WTC11 (cell line): ENCODE data around the gene SLC25A26. TPM values are rescaled to one million over a fixed set of nuclear protein-coding genes. Genes with fewer than 3 reads are reported as not detected.
"Not testable (repeated sequence)": the region's sequence is repeated elsewhere in the genome, so short reads cannot be mapped to it uniquely, and the experiment has no call there.

ENCODE experiments used
- ATAC-seq: fragments of 200-7000 bp; cut with Tn5 transposase; 2 replicates; pipeline ENCODE4 v1.10.0; 2021; ENCODE audit warnings: mild to moderate bottlenecking, moderate library complexity
- CTCF ChIA-PET: fragments of 300-600 bp; sonication (Branson Sonifier 250); formaldehyde crosslinking; loops from one replicate; lab custom pipeline; 2021; ENCODE audit warnings: antibody characterized with exemption; lab: Charles Lee
- POLR2A ChIA-PET: fragments of 350-600 bp; sonication (Branson Sonifier 250); formaldehyde crosslinking; loops from one replicate; lab custom pipeline; 2021; ENCODE audit warnings: antibody characterized with exemption; lab: Charles Lee
- DNase-seq: peaks from one replicate; pipeline ENCODE4 v3.0.0; 2021; ENCODE audit warnings: low spot score
- H3K27ac Mint-ChIP-seq: 2 replicates; pipeline ENCODE4 v1.8.0; 2021; ENCODE audit warnings: mixed read lengths
- H3K27me3 Mint-ChIP-seq: 2 replicates; pipeline ENCODE4 v1.8.0; 2021; ENCODE audit warnings: low read depth, mild to moderate bottlenecking, moderate library complexity, mixed read lengths
- H3K36me3 Mint-ChIP-seq: 2 replicates; pipeline ENCODE4 v1.8.0; 2021; ENCODE audit warnings: mixed read lengths
- H3K4me1 Mint-ChIP-seq: 2 replicates; pipeline ENCODE4 v1.8.0; 2022; ENCODE audit warnings: mixed read lengths
- H3K4me3 Mint-ChIP-seq: 2 replicates; pipeline ENCODE4 v1.8.0; 2021; ENCODE audit warnings: mild to moderate bottlenecking, moderate library complexity, mixed read lengths
- H3K9me3 Mint-ChIP-seq: 2 replicates; pipeline ENCODE4 v1.8.0; 2021; ENCODE audit warnings: mixed read lengths
- CBFB ChIP-seq: sonication (generic); formaldehyde crosslinking; IDR thresholded peaks from 2 replicates; pipeline ENCODE4 v1.8.1; 2022; ENCODE audit warnings: mild to moderate bottlenecking, low read depth, missing genetic modification reagents
- FOXP1 ChIP-seq: sonication (generic); formaldehyde crosslinking; IDR thresholded peaks from 2 replicates; pipeline ENCODE4 v1.8.0; 2022; ENCODE audit warnings: missing genetic modification reagents, mild to moderate bottlenecking, moderate library complexity, borderline replicate concordance
- GRHL2 ChIP-seq: fragments of 250-450 bp; sonication (Bioruptor Pico); IDR thresholded peaks from 2 replicates; pipeline ENCODE4 v1.8.0; 2022; ENCODE audit warnings: mild to moderate bottlenecking, moderate library complexity; ENCODE audit not compliant: insufficient replicate concordance, severe bottlenecking
- JUN ChIP-seq: sonication (generic); formaldehyde crosslinking; IDR thresholded peaks from 2 replicates; pipeline ENCODE4 v1.8.0; 2023; ENCODE audit warnings: mild to moderate bottlenecking, missing genetic modification reagents
- MYBL2 ChIP-seq: sonication (generic); formaldehyde crosslinking; IDR thresholded peaks from 2 replicates; pipeline ENCODE4 v1.8.1; 2023; ENCODE audit warnings: mild to moderate bottlenecking, moderate library complexity, missing genetic modification reagents
- NFE2L1 ChIP-seq: sonication (generic); formaldehyde crosslinking; IDR thresholded peaks from 2 replicates; pipeline ENCODE4 v1.8.1; 2023; ENCODE audit warnings: missing genetic modification reagents
- NR3C1 ChIP-seq: sonication (generic); formaldehyde crosslinking; conservative IDR thresholded peaks from 2 replicates; pipeline ENCODE4 v1.8.1; 2023; ENCODE audit warnings: low read depth, mild to moderate bottlenecking, missing genetic modification reagents
- SMAD3 ChIP-seq: sonication (generic); formaldehyde crosslinking; IDR thresholded peaks from 2 replicates; pipeline ENCODE4 v1.8.0; 2022; ENCODE audit warnings: missing genetic modification reagents, mild to moderate bottlenecking, borderline replicate concordance
- ZNF219 ChIP-seq: sonication (generic); formaldehyde crosslinking; IDR thresholded peaks from 2 replicates; pipeline ENCODE4 v1.8.0; 2023; ENCODE audit warnings: missing genetic modification reagents, mild to moderate bottlenecking, borderline replicate concordance
- ZNF317 ChIP-seq: sonication (generic); formaldehyde crosslinking; IDR thresholded peaks from 2 replicates; pipeline ENCODE4 v1.8.1; 2023; ENCODE audit warnings: low read depth, mild to moderate bottlenecking, moderate library complexity, missing genetic modification reagents, borderline replicate concordance
- ZNF396 ChIP-seq: fragments of 250-450 bp; sonication (Bioruptor Pico); IDR thresholded peaks from 2 replicates; pipeline ENCODE4 v1.8.0; 2021; ENCODE audit warnings: mild to moderate bottlenecking, moderate library complexity, borderline replicate concordance
- ZNF423 ChIP-seq: fragments of 250-450 bp; sonication (Bioruptor Pico); IDR thresholded peaks from 2 replicates; pipeline ENCODE4 v2.1.2; 2022; ENCODE audit warnings: mild to moderate bottlenecking, moderate library complexity
- total RNA-seq: library from RNA; stranded (reverse); gene quantifications from 3 replicates; pipeline ENCODE4 v1.2.3, GENCODE V29; 2021
- TF ChIP-seq, protein P1 (sequence below): sonication (generic); formaldehyde crosslinking; IDR thresholded peaks from 2 replicates; pipeline ENCODE4 v1.8.0; 2023; ENCODE audit warnings: mild to moderate bottlenecking, missing genetic modification reagents
- TF ChIP-seq, protein P2 (sequence below): sonication (generic); formaldehyde crosslinking; IDR thresholded peaks from 2 replicates; pipeline ENCODE4 v1.8.0; 2022; ENCODE audit warnings: missing genetic modification reagents
- TF ChIP-seq, protein P3 (sequence below): sonication (generic); formaldehyde crosslinking; IDR thresholded peaks from 2 replicates; pipeline ENCODE4 v1.8.1; 2023; ENCODE audit warnings: mild to moderate bottlenecking, missing genetic modification reagents, moderate library complexity

The SLC25A26 gene
- total RNA-seq, 1 experiment from 2014 or later = 29.1 TPM

DNA sequence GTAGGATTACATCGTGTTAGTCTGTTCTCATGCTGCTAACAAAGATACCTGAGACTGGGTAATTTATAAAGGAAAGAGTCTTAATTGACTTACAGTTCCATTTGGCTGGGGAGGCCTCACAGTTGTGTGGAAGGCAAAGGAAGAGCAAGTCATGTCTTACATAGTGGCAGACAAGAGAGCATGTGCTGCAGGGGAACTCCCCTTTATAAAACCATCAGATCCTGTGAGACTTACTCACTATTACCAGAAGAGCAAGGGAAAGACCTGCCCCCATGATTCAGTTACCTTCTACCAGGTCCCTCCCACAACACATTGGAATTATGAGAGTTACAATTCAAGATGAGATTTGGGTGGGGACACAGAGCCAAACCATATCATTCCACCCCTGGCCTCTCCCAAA lies 3.4 kb downstream of the SLC25A26 start:
- DNase-seq = no peak
- ChIA-PET CTCF (interaction anchor here (0.8 kb wide), 1 partner anchor 12 kb away, joined by 4 read pairs; no protein-coding TSS in a partner anchor), POLR2A (no interaction called here)
- Mint-ChIP-seq H3K9me3 (no peaks in the 10 kb centered on the region), H3K4me3 (no peak overlapping the region), H3K27ac (no peak overlapping the region), H3K27me3 (peaks cover 2% of the 10 kb centered on the region; the same call in 1 of the 2 replicates), H3K36me3 (peaks cover 7% of the 10 kb centered on the region; the same call in 1 of the 2 replicates), H3K4me1 (peaks cover 8% of the 10 kb centered on the region)
- TF ChIP-seq MYBL2 (CRISPR knock-in tag) = no peak
- no peak for TF ChIP-seq SMAD3 (CRISPR knock-in tag)
- no peak for TF ChIP-seq ZNF317 (CRISPR knock-in tag)
- no peak for TF ChIP-seq CBFB (CRISPR knock-in tag)
- no peak for TF ChIP-seq JUN (CRISPR knock-in tag)
- TF ChIP-seq, protein P1, sequence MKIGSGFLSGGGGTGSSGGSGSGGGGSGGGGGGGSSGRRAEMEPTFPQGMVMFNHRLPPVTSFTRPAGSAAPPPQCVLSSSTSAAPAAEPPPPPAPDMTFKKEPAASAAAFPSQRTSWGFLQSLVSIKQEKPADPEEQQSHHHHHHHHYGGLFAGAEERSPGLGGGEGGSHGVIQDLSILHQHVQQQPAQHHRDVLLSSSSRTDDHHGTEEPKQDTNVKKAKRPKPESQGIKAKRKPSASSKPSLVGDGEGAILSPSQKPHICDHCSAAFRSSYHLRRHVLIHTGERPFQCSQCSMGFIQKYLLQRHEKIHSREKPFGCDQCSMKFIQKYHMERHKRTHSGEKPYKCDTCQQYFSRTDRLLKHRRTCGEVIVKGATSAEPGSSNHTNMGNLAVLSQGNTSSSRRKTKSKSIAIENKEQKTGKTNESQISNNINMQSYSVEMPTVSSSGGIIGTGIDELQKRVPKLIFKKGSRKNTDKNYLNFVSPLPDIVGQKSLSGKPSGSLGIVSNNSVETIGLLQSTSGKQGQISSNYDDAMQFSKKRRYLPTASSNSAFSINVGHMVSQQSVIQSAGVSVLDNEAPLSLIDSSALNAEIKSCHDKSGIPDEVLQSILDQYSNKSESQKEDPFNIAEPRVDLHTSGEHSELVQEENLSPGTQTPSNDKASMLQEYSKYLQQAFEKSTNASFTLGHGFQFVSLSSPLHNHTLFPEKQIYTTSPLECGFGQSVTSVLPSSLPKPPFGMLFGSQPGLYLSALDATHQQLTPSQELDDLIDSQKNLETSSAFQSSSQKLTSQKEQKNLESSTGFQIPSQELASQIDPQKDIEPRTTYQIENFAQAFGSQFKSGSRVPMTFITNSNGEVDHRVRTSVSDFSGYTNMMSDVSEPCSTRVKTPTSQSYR (CRISPR knock-in tag) = no peak
- no peak for TF ChIP-seq ZNF396
- no peak for TF ChIP-seq FOXP1 (CRISPR knock-in tag)
- no peak for TF ChIP-seq GRHL2 (CRISPR knock-in tag)
- no peak for ATAC-seq

DNA sequence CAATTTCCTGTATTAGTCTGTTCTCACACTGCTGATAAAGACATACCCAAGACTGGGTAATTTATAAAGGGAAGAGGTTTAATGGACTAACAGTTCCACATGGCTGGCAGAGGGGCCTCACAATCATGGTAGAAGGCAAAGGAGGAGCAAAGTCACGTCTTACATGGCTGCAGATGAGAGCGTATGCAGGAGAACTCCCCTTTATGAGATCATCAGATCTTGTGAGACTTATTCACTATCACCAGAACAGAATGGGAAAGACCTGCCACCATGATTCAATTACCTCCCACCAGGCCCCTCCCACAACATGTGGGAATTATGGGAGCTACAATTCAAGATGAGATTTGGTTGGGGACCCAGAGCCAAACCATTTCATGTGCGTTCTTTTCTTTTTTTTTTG lies 5.3 kb downstream of the SLC25A26 start:
- H3K9me3 Mint-ChIP-seq, POLR2A ChIA-PET, CTCF ChIA-PET, H3K27me3 Mint-ChIP-seq, DNase-seq, H3K4me3 Mint-ChIP-seq, H3K27ac Mint-ChIP-seq, H3K36me3 Mint-ChIP-seq, ATAC-seq: not testable (repeated sequence)
- H3K4me1 Mint-ChIP-seq = peaks cover 11% of the 10 kb centered on the region

DNA sequence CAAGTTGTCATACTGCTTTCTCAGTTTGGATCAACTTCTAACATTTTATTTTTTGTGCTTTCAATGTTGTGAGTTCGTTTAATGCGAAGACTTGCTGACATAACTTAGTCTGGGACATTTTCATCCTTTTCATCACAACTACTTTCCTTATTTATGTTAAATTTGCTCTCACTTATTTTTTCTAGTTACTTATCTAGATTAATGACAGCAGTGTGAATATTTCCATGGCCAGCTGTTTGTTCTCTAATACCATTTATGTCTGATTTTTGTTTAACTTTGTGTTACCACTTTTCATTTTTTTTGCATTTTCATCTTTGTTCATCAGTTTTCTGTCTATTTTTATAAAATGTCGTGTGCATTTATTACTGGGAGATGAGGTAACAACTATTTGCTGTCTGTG lies 6.2 kb downstream of the SLC25A26 start:
- CTCF ChIA-PET = interaction anchor here (0.6 kb wide), 1 partner anchor 9 kb away, joined by 3 read pairs; no protein-coding TSS in a partner anchor
- no peaks in the 10 kb centered on the region for H3K27me3 Mint-ChIP-seq
- peaks cover 2% of the 10 kb centered on the region for H3K4me1 Mint-ChIP-seq
- DNase-seq (no peak), ATAC-seq (no peak)
- peaks cover 7% of the 10 kb centered on the region; the same call in 1 of the 2 replicates for H3K36me3 Mint-ChIP-seq
- no peak overlapping the region for H3K27ac Mint-ChIP-seq
- TF ChIP-seq GRHL2 (CRISPR knock-in tag) = no peak
- no peak for TF ChIP-seq ZNF396
- no peak for TF ChIP-seq NFE2L1 (CRISPR knock-in tag)
- TF ChIP-seq, protein P2, sequence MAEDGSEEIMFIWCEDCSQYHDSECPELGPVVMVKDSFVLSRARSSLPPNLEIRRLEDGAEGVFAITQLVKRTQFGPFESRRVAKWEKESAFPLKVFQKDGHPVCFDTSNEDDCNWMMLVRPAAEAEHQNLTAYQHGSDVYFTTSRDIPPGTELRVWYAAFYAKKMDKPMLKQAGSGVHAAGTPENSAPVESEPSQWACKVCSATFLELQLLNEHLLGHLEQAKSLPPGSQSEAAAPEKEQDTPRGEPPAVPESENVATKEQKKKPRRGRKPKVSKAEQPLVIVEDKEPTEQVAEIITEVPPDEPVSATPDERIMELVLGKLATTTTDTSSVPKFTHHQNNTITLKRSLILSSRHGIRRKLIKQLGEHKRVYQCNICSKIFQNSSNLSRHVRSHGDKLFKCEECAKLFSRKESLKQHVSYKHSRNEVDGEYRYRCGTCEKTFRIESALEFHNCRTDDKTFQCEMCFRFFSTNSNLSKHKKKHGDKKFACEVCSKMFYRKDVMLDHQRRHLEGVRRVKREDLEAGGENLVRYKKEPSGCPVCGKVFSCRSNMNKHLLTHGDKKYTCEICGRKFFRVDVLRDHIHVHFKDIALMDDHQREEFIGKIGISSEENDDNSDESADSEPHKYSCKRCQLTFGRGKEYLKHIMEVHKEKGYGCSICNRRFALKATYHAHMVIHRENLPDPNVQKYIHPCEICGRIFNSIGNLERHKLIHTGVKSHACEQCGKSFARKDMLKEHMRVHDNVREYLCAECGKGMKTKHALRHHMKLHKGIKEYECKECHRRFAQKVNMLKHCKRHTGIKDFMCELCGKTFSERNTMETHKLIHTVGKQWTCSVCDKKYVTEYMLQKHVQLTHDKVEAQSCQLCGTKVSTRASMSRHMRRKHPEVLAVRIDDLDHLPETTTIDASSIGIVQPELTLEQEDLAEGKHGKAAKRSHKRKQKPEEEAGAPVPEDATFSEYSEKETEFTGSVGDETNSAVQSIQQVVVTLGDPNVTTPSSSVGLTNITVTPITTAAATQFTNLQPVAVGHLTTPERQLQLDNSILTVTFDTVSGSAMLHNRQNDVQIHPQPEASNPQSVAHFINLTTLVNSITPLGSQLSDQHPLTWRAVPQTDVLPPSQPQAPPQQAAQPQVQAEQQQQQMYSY (CRISPR knock-in tag) = no peak
- TF ChIP-seq, protein P3, sequence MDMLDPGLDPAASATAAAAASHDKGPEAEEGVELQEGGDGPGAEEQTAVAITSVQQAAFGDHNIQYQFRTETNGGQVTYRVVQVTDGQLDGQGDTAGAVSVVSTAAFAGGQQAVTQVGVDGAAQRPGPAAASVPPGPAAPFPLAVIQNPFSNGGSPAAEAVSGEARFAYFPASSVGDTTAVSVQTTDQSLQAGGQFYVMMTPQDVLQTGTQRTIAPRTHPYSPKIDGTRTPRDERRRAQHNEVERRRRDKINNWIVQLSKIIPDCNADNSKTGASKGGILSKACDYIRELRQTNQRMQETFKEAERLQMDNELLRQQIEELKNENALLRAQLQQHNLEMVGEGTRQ (CRISPR knock-in tag) = no peak
- no peak for TF ChIP-seq ZNF423 (CRISPR knock-in tag)
- no peak for TF ChIP-seq NR3C1 (CRISPR knock-in tag)
- no peak for TF ChIP-seq ZNF219
- TF ChIP-seq, all 79 proteins: peak for 0
- no peak overlapping the region for H3K4me3 Mint-ChIP-seq
- POLR2A ChIA-PET = no interaction called here
- no peaks in the 10 kb centered on the region for H3K9me3 Mint-ChIP-seq
